NOMO-1 (cell line): Measurements from ENCODE around the gene ARFGEF2.
A peak's percentile ranks its signal among the peaks of the same experiment; 100 is the strongest.
"Not testable (repeated sequence)": the region's sequence is repeated elsewhere in the genome, so short reads cannot be mapped to it uniquely, and the experiment has no call there.

ENCODE experiments used
- DNase-seq, 2 experiments: peaks; one replicate each; lab custom pipeline; 2025; ENCODE audit not compliant: unreplicated experiment in 2 of 2; lab: John Stamatoyannopoulos, UW

Gene ARFGEF2

DNA sequence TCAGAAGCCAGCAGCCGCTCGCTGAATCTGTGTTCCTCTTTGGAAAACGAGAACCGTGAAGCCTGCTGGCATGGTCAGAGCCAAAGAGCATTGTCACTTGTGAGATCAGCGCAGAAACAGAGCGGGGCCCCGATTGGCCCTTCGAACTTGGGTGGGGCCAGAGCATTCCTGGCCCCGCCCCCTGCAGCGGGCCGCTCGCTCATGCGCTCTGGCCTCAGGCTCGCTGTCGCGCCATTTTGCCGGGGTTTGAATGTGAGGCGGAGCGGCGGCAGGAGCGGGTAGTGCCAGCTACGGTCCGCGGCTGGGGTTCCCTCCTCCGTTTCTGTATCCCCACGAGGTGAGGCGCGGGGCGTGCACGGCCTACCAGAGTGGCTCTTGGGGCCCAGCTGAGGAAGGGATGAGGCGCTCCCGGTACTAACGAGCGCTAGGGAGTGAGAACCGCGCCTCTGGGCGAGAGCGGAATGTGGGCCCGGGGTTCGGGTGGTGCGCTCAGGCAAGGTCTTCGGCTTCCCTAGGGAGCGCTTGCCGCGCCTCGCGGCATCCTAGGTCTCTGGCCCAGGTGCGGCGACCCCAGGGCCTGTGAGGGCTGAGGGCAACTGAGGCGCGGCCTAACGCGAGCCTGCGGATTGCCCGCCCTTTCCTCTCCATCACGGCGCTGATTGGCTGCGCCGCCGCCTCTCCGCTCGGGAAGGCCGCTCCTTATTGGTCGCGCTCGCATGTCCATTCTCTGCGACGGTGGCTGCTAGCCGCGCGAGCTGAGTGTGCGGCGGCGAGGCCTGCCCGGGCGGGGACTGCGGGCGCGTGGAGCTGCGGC, 124.8 kb downstream of the ARFGEF2 start, which contains the start of gene CSE1L:
Gene CSE1L (plus strand): TSS at position 226 of the 814 bp plus-strand sequence. CDS start 12,152 bp downstream, outside the sequence.
- peak; percentile 96 to 98 for DNase-seq

DNA sequence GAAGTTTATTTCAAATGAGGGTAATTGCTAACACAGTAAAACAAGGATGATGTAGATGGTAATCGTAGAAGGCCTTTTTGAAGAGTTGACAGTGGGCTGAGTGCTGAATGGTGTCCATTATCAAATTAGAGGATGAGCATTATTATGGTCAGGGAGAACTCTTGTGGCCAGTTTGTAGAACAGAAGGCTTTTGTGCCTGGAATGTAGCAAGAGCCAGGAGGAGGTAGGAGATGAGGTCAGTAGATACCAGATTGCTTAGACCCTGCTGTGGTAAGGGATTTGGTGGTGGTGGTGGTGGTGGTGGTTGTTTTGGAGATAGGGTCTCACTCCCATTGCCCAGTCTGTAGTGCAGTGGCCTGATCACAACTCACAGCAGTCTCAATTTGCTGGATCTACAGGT, 130.8 kb downstream of the ARFGEF2 start:
- DNase-seq, result no peak

DNA sequence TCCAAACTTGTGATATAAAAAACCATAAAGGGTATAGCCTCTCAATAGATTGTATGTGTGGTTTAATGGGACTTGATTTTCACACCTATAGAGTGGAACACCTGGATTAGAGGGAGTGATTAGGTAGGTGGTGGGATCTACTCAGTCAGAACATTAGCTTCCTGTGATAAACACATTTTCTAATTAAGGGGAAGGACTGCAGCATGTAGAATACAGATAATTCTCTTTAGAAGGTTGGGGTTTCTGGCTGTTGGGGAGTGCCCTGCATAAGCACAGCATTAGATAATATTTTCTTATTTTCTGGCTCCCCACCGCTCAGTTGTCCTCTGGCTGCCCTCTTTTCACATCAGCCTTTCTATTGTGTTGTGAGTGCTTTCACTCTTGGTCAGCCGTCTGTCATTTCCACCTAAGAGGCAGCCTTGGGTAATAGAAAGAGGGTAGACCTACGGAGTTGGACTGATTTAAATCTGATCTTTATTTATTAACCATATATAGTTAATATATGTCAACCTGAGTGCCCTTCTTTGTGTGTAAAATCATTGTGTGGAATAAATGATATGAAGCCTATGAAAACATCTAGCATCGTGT, 132.6 kb downstream of the ARFGEF2 start:
- no peak for DNase-seq

DNA sequence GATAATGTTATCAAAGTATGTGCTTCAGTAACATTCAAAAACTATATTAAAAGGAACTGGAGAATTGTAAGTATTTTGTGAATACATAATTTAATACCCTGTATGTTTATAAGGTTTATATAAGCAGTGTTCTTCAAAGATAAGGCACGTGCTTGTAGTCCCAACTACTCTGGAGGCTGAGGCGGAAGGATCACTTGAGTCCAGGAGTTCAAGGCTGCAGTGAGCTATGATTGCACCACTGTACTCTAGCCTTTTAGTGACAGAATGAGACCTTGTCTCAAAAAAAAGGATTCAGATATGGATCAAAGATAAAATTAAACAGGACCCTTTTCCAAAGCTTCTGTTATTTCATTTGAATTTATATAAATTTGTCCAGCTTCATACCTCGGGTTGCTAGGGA, 141.8 kb downstream of the ARFGEF2 start:
- no peak for DNase-seq

DNA sequence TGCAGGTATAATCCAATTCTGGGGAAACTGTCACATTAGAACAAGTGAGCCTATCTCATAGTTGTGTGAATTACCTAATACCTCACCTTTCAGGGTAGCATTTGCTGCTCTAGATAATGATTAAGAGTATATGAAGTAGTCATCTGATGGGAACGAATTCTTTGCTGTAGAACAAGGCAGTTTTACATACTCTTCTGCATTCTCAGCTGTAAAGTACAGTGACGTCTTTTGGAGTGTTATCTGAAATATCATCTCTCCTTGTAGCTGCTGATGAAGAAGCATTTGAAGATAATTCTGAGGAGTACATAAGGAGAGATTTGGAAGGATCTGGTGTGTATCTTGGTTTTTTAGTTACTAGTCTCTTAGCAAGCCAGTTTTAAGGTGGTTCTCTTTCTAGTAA, 153.0 kb downstream of the ARFGEF2 start:
- DNase-seq, result no peak

DNA sequence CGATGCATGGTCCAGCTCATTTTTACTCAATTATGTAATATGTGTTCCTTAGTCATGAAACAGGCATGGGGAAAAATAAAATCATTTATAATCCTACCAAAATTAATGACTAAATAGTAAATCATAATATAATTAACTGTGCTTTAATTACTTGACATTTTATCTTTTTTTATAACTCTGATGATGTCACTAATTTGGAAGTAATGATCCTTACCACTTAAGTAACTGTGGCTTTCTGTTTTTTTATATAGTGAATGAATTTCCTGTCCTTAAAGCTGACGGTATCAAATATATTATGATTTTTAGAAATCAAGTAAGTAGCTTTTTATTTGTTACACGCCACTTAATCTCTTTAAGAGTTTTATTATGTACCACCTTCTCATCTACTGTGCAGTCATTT, 156.8 kb downstream of the ARFGEF2 start:
- no peak for DNase-seq

DNA sequence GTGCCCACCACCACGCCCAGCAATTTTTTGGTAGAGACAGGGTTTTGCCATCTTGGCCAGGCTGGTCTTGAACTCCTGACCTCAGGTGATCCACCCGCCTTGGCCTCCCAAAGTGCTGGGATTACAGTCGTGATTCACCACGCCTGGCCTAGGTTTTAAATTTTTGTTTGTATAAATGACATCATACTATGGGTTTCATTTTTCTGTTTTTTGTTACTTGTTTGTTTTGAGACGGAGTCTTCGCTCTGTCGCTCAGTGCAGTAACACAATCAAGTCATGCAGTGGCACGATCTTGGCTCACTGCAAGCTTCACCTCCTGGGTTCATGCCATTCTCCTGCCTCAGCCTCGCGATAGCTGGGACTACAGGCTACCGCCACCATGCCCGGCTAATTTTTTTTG, 160.8 kb downstream of the ARFGEF2 start:
- not testable (repeated sequence) for DNase-seq
